ENCODE data around the gene CNTNAP5. TPM values are rescaled to one million over a fixed set of nuclear protein-coding genes. Genes with fewer than 3 reads are reported as not detected.

Gene CNTNAP5
- total and polyA plus RNA-seq, 2 of the 4 experiments (the other 2 are of a cell fraction) = not detected

- no peak overlapping the region for H2BK5ac ChIP-seq (ENCODE audit: low read depth, low read length, poor library complexity, severe bottlenecking)
- intact Hi-C loops (cut with micrococcal nuclease) (no loop called here), in situ Hi-C loops (cut with MboI; ENCODE audit: low sequenced_read_pairs) (no loop called here), dilution Hi-C loops (cut with HindIII; ENCODE audit: low sequenced_read_pairs, unreplicated experiment) (no loop called here)
- H3K9me3 ChIP-seq (ENCODE audit: control insufficient read depth, insufficient read depth, low read length) = no peaks in the 10 kb centered on the region
- no peaks in the 10 kb centered on the region for H3K9me1 ChIP-seq (ENCODE audit: insufficient read depth, low read length)
- no peak overlapping the region for H3K23ac ChIP-seq (ENCODE audit: low read depth, low read length)
- no peak overlapping the region for H2AK5ac ChIP-seq (ENCODE audit: low read depth, low read length)
- H3K4me2 ChIP-seq (ENCODE audit: low read depth, low read length) = no peak overlapping the region
- H3K9ac ChIP-seq (ENCODE audit: low read depth, low read length) = no peak overlapping the region
- H3K14ac ChIP-seq (replicated peaks; ENCODE audit: low read depth, low read length) = no peak overlapping the region
- no peaks in the 10 kb centered on the region for H3K36me3 ChIP-seq (ENCODE audit: control insufficient read depth, insufficient read depth, low read length)
- H3K4ac ChIP-seq (ENCODE audit: low read depth, low read length) = no peak overlapping the region
- H4K5ac ChIP-seq (ENCODE audit: low read depth, low read length) = no peak overlapping the region
- no peaks in the 10 kb centered on the region for H3K79me1 ChIP-seq (ENCODE audit: low read depth in 1 of 2, low read length in 2 of 2)
- ChIA-PET POLR2A (ENCODE audit: unreplicated experiment) (no interaction called here), CTCF (no interaction called here)
- no peak overlapping the region for H3K56ac ChIP-seq (ENCODE audit: extremely low read depth, insufficient read depth, low read length)
- no peak overlapping the region for H4K91ac ChIP-seq (ENCODE audit: insufficient read depth, low read depth, low read length)
- no peak overlapping the region for H3K18ac ChIP-seq (ENCODE audit: low read depth, low read length)
- DNase-seq (no peak), ATAC-seq (ENCODE audit: low read depth) (no peak)
- no CpG with 5 or more reads among the region's 1 CpG for WGBS, 2 experiments (ENCODE audit: extremely low coverage in 2 of 2, insufficient read length in 1 of 2)
- H3K27ac ChIP-seq (ENCODE audit: insufficient read depth, low read length) = no peak overlapping the region
- H4K8ac ChIP-seq (ENCODE audit: low read depth in 2 of 2, low read length in 2 of 2) = no peak overlapping the region
- H3K27me3 ChIP-seq (ENCODE audit: control insufficient read depth, insufficient read depth, low read length) = no peaks in the 10 kb centered on the region
- TF ChIP-seq RAD21 (IDR thresholded peaks at IDR 0.05; ENCODE audit: low read length) (no peak), CTCF (conservative IDR thresholded peaks at IDR 0.05; ENCODE audit: low read depth, low read length) (no peak), MXI1 (IDR thresholded peaks at IDR 0.05; ENCODE audit: borderline replicate concordance, low read depth, low read length) (no peak), RFX5 (IDR thresholded peaks at IDR 0.05; ENCODE audit: low read depth, low read length) (no peak)
- no TSS peak for BruUV-seq (replicated peaks)
- no peak overlapping the region for H2BK120ac ChIP-seq (ENCODE audit: low read depth, low read length)
- H3K4me3 ChIP-seq (ENCODE audit: insufficient read depth, low read depth, low read length) = no peak overlapping the region
- no peak overlapping the region for H2BK20ac ChIP-seq (ENCODE audit: low read depth, low read length)
- H2AK9ac ChIP-seq (replicated peaks; ENCODE audit: low read depth, low read length, poor library complexity) = no peak overlapping the region
- no peak overlapping the region for H2BK15ac ChIP-seq (ENCODE audit: low read depth, low read length)
- H3K4me1 ChIP-seq (ENCODE audit: control insufficient read depth, insufficient read depth, low read length) = no peaks in the 10 kb centered on the region
- no peak overlapping the region for H2AFZ ChIP-seq (replicated peaks; ENCODE audit: low read length, poor library complexity)
- H4K20me1 ChIP-seq (ENCODE audit: insufficient read depth, low read length) = no peaks in the 10 kb centered on the region
These were observed 548.0 kb downstream of the CNTNAP5 start for GRCh38 chr2:124572934-124573634.

Measured in IMR-90 (cell line).